GM12891 (cell line): ENCODE results near the gene RASGRF1.

Experiments
- PAX5 ChIP-seq: IDR thresholded peaks from 2 replicates; pipeline ENCODE4 v1.6.1; 2011; ENCODE audit warnings: low read length, moderate library complexity, mild to moderate bottlenecking; ENCODE audit not compliant: insufficient read depth, severe bottlenecking
- POLR2A ChIP-seq: IDR thresholded peaks from 2 replicates; pipeline ENCODE4 v1.6.1; 2011; ENCODE audit warnings: low read depth, low read length, control low read depth
- POLR2AphosphoS5 ChIP-seq: IDR thresholded peaks from 2 replicates; pipeline ENCODE4 v1.6.1; 2011; ENCODE audit warnings: low read depth, low read length, control low read depth
- POU2F2 ChIP-seq: IDR thresholded peaks from 2 replicates; pipeline ENCODE4 v1.6.1; 2011; ENCODE audit warnings: low read depth, mild to moderate bottlenecking, control low read depth, low read length, moderate library complexity
- SPI1 ChIP-seq: IDR thresholded peaks from 2 replicates; pipeline ENCODE4 v1.6.1; 2011; ENCODE audit warnings: low read depth, low read length, control low read depth
- TAF1 ChIP-seq: IDR thresholded peaks from 2 replicates; pipeline ENCODE4 v1.6.1; 2011; ENCODE audit warnings: low read depth, low read length, control low read depth

DNA sequence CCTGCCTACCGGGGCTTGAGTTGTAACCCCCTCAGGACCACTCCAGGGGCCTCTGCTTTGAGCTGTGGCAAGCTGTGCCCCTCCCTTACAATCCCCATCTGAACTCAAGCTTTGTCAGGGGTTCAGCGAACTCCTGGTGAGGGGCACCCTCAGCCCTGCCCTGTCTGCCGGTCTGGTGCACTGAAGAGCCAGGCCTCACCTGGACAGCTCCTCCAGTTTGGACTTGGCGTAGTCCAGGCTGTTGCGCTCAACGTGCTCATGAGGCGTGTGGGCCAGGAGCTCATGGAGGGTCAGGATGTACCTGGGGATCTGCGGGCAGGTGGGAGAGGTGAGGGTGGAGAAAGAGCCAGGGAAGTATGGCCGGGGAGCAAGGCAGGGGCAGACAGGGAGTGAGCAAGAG is 59.4 kb downstream of the RASGRF1 start:
- no peak for TF ChIP-seq POLR2A
- TF ChIP-seq POLR2AphosphoS5: no peak
- no peak for TF ChIP-seq SPI1
- TF ChIP-seq TAF1: no peak
- no peak for TF ChIP-seq POU2F2
- TF ChIP-seq PAX5: no peak
